NOMO-1 treated with DMSO at 0.1 percent for 48 hours (cell line): ENCODE measurements around the gene MUC2.
"Not testable (repeated sequence)": the region's sequence is repeated elsewhere in the genome, so short reads cannot be mapped to it uniquely, and the experiment has no call there.

Experiments used
- DNase-seq: peaks from one replicate; lab custom pipeline; 2025; ENCODE audit not compliant: unreplicated experiment; lab: John Stamatoyannopoulos, UW

Gene MUC2

GRCh38 chr11:1102996-1103395 is 28.3 kb downstream of the MUC2 start:
- DNase-seq, result no peak

GRCh38 chr11:1103401-1104360 is 29.0 kb downstream of the MUC2 start:
- no peak for DNase-seq

- no peak for DNase-seq
Measured at GRCh38 chr11:1104411-1105182, 29.9 kb downstream of the MUC2 start.

- no peak for DNase-seq
Measured at GRCh38 chr11:1105183-1105565, 30.5 kb downstream of the MUC2 start.

- DNase-seq, result no peak
Measured at GRCh38 chr11:1106387-1106786, 31.7 kb downstream of the MUC2 start.

GRCh38 chr11:1107316-1108245 is 32.9 kb downstream of the MUC2 start:
- no peak for DNase-seq

- DNase-seq, result no peak
Measured at GRCh38 chr11:1108246-1108900, 33.7 kb downstream of the MUC2 start.

- no peak for DNase-seq
Measured at GRCh38 chr11:1109101-1109917, 34.6 kb downstream of the MUC2 start.

- no peak for DNase-seq
Measured at GRCh38 chr11:1109918-1110705, 35.4 kb downstream of the MUC2 start.

- DNase-seq, result no peak
Measured at GRCh38 chr11:1111545-1112212, 37.0 kb downstream of the MUC2 start.

- no peak for DNase-seq
Measured at GRCh38 chr11:1112351-1113191, 37.9 kb downstream of the MUC2 start.

GRCh38 chr11:1113405-1114201 is 38.9 kb downstream of the MUC2 start:
- no peak for DNase-seq

- not testable (repeated sequence) for DNase-seq
Measured at GRCh38 chr11:1115292-1115691, 40.6 kb downstream of the MUC2 start.

GRCh38 chr11:1116104-1116503 is 41.4 kb downstream of the MUC2 start:
- DNase-seq, result no peak

GRCh38 chr11:1116666-1117390 is 42.2 kb downstream of the MUC2 start:
- DNase-seq, result no peak

GRCh38 chr11:1117992-1118391 is 43.3 kb downstream of the MUC2 start:
- DNase-seq, result no peak
